GM21381 (cell line): ENCODE measurements around the gene PDCD4.
A peak's percentile ranks its signal among the peaks of the same experiment; 100 is the strongest.

Source experiments
- ATAC-seq: cut with Tn5 transposase; IDR thresholded peaks from one replicate; pipeline ENCODE4 v1.9.1; 2021; ENCODE audit warnings: mild to moderate bottlenecking, moderate library complexity; ENCODE audit not compliant: unreplicated experiment

The PDCD4 gene

DNA sequence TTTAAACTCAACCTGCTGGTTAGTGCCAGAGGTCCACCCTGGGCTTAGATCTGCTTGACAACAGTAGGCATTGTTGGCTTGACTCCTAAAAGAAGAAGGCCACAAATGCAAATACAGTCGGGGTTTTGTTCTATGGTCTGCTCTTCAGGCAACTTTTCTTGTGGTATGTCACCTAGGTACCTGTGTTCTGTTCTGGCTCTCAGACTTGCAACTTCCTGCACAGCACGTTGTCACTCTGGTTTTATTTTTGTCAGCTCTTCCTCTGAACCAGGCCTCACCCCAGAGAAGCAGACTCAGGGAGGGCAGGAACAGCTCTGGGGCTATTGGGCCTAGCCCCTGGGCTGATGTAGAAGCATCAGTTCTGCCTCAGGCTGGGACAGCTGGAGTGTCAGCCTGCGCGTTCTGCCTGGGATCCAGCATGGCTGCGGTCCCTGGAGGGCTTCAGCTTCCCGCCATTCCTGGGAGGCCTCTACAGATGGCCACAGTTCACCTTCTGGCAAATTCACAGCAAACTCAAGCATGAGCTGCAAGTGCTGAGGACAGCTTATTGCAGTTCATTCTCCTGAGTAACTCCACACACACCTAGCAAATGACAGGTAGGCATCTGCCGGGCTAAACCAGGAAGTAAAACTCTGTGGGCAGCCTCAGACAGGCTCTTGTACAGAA, 11.0 kb upstream of the PDCD4 start:
- peak; percentile 56 for ATAC-seq

DNA sequence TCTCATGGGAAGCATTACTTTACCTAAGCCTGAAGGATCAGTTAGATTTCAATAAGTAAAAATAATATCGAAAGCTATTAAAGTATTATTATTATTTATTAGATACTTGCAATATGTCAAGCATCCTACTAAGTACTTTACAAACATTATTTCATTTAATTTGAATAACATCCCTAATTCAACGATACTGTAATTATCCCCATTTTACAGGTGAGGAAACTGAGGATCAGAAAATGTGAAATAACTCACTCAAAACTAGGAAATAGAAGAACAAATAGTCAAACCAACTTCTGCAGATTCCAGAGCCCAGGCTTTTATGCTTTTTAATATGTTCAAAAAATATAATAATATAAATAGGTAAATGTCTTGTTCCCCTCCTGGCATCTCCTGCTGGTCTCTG, 10.3 kb upstream of the PDCD4 start:
- ATAC-seq: no peak

DNA sequence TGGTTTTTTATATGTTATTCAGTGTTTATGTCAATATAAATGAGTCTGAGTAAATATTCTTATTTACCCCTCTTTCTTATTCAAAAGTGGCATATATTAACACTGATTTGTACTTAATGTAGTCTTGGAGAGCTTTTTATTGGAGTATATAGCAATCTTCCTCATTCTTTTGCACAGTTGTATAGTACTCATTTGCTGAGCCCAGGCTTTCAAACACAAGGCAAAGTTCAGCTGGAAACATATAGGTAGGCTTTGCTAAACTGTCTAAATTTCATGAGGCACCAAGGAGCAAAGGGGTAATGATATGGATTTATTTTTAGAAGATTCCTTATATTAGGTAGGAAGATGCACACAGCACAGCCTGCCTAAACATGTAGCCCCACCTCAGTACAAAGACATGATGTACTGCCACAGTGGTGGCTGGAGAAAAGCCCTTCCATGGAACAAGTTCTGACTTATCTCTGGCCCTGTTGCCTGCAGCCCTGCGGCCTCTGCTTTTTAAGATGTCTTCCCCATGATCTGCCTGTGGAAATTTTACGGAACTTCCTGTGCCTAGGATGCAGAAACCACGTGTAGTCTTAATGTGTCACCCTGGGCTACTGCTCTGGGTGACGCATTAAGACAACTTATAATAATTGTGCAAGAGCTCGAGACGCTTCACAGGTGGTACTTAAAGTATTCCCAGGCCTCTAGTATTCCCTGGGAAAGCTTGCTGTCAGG, 9.6 kb upstream of the PDCD4 start:
- ATAC-seq: no peak

GRCh38 chr10:110862961-110863360, 8.8 kb upstream of the PDCD4 start:
- ATAC-seq: no peak

- no peak for ATAC-seq
Measured at GRCh38 chr10:110863361-110863760, 8.4 kb upstream of the PDCD4 start.

DNA sequence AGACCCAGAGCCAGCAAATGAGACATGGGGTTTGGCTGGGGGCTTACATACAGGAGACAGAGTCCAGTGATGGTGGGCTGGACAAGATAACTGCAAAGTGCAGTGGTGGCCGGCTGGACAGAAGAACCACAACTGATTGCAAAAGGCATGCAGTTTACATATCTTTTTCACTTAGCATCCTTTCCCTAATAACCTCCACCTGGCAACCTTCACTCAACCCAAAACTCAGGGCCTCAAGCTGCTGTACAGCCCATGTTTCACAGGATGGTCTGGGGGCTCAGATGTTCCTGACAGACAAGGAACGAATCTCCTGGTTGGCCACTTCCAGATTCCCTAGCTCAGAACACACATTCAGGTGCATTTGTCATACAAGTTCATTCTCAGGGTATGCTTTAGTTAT, 7.8 kb upstream of the PDCD4 start:
- ATAC-seq: no peak

DNA sequence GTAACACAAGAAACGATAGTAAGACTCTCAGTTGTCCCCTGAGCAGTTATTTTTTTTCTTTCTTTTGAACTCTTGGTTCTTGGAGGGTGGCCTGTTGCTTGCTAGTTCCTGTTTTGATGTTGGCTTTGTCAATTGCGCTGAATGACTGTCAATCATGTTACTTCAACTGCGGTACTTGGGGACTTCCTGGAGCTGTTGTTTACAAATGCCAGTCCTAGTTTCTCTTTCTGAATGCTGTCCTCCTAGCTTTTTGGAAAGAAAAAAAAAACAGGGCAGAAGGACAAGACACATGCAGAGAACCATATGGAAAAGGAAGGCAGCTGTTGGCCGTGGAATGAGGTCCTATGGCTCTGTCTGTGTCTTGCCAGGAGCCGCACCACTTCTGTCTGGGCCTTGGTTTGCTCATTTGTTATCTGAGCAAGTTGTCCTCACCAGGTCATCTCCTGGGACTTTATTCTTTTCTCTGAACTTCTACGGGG, 7.0 kb upstream of the PDCD4 start:
- ATAC-seq: peak; percentile 61

- no peak for ATAC-seq
Measured at GRCh38 chr10:110865186-110865808, 6.4 kb upstream of the PDCD4 start.

GRCh38 chr10:110865809-110866482, 5.8 kb upstream of the PDCD4 start:
- peak; percentile 9 for ATAC-seq

DNA sequence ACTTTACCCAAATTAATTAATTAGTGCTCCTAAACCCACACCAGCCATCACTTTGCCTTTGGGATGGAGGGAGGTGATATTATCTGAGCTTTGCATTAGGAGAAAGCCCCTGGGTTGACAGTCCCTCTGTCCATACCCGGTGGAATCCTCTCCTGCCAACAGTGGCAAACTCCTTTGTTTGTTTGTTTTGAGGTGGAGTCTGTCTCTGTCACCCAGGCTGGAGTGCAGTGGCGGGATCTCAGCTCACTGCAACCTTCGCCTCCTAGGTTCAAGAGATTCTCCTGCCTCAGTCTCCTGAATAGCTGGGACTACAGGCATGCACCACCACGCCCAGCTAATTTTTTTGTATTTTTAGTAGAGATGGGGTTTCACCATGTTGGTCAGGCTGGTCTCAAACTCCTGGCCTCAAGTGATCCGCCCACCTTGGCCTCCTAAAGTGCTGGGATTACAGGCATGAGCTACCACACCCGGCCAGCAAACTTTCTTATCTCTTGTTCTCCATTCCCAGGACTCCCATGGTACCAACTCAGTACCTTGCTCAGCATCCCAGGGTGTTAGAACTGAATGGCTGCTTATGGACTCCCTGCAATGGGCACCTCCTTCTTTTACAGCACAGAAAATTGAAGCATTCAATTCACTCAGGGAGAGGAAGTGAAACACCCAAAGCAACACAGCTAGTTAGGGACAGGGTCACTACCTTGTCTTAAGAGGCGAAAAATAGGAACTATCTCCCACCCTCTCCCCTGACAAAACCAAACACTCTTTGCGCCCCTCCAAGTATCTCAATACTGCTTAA, 4.5 kb upstream of the PDCD4 start:
- ATAC-seq: peak; percentile 25

DNA sequence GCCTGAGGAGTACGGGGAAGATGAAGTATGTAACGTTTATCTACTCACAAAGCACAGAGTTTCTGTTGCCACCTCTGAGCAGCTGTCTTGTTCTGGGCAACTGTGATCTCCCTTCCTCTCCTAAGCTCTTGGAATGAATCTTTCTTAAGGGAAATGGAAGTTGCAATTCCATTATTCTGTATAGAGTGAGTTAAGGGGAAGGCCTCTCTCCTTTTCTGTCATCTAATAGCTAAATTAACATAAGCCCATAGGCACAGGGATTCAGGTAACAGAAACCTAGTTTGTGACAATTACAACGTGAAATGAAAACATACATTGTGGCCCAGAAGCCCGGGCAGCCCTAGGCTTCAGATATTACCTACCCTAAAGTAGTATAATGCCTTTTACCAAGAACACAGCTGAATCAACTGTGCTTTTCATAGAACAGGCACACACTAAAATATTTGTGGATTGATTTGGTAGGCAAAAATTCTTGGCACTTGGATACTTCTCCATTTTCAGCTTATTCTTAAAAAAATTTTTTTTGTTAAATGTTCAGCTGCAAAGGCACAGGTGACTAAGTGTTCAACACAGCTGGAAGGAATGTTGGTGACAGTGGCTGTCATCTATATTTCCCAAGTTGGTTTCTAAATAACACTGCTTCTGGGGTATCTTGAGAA, 3.8 kb upstream of the PDCD4 start:
- no peak for ATAC-seq

DNA sequence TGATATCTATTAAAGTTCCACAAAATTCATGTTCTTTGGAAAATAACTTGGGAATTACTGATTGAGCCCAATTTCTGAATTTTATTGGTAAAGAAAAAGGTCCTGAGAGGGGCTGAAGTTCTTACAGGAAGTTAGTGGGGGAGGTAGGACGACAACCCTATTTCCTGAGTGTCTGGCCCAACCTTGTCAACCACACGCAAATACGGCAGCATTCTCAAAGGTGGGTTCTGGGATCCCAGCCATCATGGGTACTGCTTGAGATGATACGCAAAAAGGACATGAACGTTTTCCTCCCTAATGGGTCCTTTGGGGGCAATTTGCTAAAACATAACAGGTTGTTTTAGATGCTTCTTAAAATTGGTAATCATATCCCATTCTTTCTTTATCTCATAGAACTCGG, 2.7 kb upstream of the PDCD4 start:
- ATAC-seq: no peak

GRCh38 chr10:110870823-110871297, 868 bp upstream of the PDCD4 start:
- ATAC-seq: no peak

DNA sequence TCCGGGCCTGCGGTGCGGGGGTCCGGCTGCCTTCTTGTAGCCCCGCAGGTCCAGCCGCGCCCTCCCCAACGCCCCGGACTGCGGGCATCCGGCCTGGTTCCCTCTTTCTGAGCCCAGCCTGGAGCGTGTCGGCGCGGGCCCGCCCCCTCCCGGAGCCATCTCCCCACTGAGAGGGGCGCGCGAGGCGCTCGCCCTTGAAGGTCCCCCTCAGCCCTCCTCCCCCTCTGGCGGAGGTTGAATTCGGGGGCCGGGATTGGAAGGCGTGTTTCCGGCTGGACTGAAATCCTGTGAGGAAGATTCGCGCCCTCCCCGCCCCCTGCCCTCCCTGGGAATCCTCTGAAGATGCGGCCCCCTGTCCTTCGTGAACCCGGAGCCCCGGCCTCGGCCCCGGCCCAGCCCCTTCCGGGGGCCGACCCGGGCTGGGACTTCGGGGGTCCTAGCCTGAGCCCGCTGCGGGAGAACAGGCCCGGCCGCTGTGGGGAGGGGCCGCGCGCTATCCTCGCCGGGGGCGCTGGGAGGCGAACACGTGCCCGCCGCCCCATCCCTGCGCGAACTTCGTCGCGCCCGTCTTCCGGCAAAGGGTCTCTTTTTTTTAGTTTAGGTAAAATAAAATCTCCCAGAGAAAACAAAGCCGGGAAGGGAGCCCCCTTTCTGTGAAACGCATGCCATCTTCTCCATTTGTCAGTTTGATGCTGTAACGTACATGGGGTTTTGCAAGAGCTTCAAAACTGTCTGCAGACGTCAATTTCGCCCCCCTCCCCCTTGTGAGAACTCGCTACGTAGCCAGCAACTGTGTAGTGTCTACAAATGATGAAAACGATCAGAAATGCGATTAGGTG, 636 bp downstream of the PDCD4 start:
- peak; percentile 37 for ATAC-seq

GRCh38 chr10:110872984-110873923, 1.5 kb downstream of the PDCD4 start:
- ATAC-seq: no peak

- ATAC-seq: no peak
Measured at GRCh38 chr10:110873951-110874350, 2.2 kb downstream of the PDCD4 start.

DNA sequence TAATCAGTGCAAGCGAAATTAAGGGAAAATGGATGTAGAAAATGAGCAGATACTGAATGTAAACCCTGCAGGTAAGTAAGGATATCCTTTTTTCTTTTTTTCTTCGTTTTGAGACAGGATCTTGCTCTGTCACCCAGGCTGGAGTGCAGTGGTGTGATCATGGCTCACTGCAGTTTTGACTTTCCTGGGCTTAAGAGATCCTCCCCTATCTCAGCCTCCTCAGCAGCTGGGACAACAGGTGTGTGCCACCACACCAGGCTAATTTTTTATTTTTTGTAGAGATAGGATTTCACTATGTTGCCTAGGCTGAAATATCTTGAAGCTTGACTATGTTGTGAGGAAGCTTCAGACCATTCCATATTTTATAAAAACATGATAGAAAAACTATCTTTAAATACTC, 4.3 kb downstream of the PDCD4 start:
- ATAC-seq: no peak

DNA sequence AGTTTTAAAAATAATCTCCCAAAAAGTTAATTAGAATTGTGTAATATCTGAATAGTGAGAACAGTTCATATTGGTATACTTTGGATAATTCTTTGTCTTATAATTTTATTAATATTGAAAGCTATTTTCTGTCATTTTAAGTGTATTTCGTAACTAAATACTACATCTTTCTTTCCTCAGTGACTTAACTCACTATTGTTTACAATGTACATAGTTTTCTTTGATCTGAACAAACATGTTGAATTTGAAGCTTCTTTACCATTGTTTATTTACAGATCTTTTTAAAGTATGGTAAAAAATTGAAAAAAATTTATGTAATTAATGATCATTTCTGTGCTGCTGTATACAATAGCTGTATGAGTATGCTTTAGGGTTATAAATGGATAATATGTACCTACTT, 5.1 kb downstream of the PDCD4 start:
- ATAC-seq: no peak
